IMR-90 (cell line): ENCODE measurements around the gene RBMS3. TPM values are rescaled to one million over a fixed set of nuclear protein-coding genes. Genes with fewer than 3 reads are reported as not detected.

Source experiments
- ATAC-seq: fragments of 200-7000 bp; cut with Tn5 transposase; 2 replicates; pipeline ENCODE4 v1.9.1; 2020; ENCODE audit warnings: low read depth, mild to moderate bottlenecking, moderate library complexity
- BruUV-seq: library from RNA; stranded (reverse); fragments of 400-500 nt; replicated peaks from 2 replicates; lab custom pipeline; 2021; lab: Mats Ljungman, UMichigan
- CTCF ChIA-PET: fragments of 300-600 bp; formaldehyde crosslinking; extraction: SDS; loops from one replicate; lab custom pipeline; 2021; ENCODE audit warnings: antibody characterized with exemption; lab: Yijun Ruan, JAX
- POLR2A ChIA-PET: fragments of 300-600 bp; sonication (Branson Sonifier 250); formaldehyde crosslinking; loops from one replicate; lab custom pipeline; 2022; ENCODE audit warnings: antibody characterized with exemption; ENCODE audit not compliant: unreplicated experiment; lab: Charles Lee
- DNase-seq: peaks from one replicate; pipeline ENCODE4 v3.0.0; 2013
- H2AFZ ChIP-seq: replicated peaks from 2 replicates; pipeline ENCODE3; 2013; ENCODE audit warnings: low read length, mild to moderate bottlenecking; ENCODE audit not compliant: poor library complexity
- H2AK5ac ChIP-seq: 2 replicates; pipeline ENCODE4 v1.6.1; 2013; ENCODE audit warnings: low read depth, low read length, inconsistent platforms
- H2AK9ac ChIP-seq: replicated peaks from 2 replicates; pipeline ENCODE3; 2013; ENCODE audit warnings: mild to moderate bottlenecking, low read depth, low read length, moderate library complexity; ENCODE audit not compliant: poor library complexity
- H2BK120ac ChIP-seq: 2 replicates; pipeline ENCODE4 v1.6.1; 2013; ENCODE audit warnings: low read depth, low read length, inconsistent platforms
- H2BK15ac ChIP-seq: 3 replicates; pipeline ENCODE4 v1.6.1; 2013; ENCODE audit warnings: low read depth, low read length, inconsistent platforms
- H2BK20ac ChIP-seq: 2 replicates; pipeline ENCODE4 v1.6.1; 2013; ENCODE audit warnings: low read depth, mild to moderate bottlenecking, inconsistent platforms, low read length, moderate library complexity
- H2BK5ac ChIP-seq: 2 replicates; pipeline ENCODE4 v1.6.1; 2013; ENCODE audit warnings: mild to moderate bottlenecking, low read depth, low read length, inconsistent platforms; ENCODE audit not compliant: poor library complexity, severe bottlenecking
- H3K14ac ChIP-seq: replicated peaks from 2 replicates; pipeline ENCODE4 v1.6.1; 2013; ENCODE audit warnings: low read depth, low read length, inconsistent platforms
- H3K18ac ChIP-seq: 2 replicates; pipeline ENCODE4 v1.6.1; 2013; ENCODE audit warnings: low read depth, low read length, control low read depth
- H3K23ac ChIP-seq: 2 replicates; pipeline ENCODE4 v1.6.1; 2013; ENCODE audit warnings: low read depth, low read length, inconsistent platforms
- H3K27ac ChIP-seq: 2 replicates; pipeline ENCODE4 v1.5.1; 2013; ENCODE audit warnings: mild to moderate bottlenecking, control low read depth, low read length; ENCODE audit not compliant: insufficient read depth
- H3K27me3 ChIP-seq: 2 replicates; pipeline ENCODE4 v1.6.1; 2013; ENCODE audit warnings: low read length; ENCODE audit not compliant: control insufficient read depth, insufficient read depth
- H3K36me3 ChIP-seq: 2 replicates; pipeline ENCODE4 v1.6.1; 2013; ENCODE audit warnings: low read length, mixed read lengths; ENCODE audit not compliant: control insufficient read depth, insufficient read depth
- H3K4ac ChIP-seq: 2 replicates; pipeline ENCODE4 v1.6.1; 2013; ENCODE audit warnings: low read depth, low read length, inconsistent platforms
- H3K4me1 ChIP-seq: 2 replicates; pipeline ENCODE4 v1.6.1; 2013; ENCODE audit warnings: low read length, mixed read lengths; ENCODE audit not compliant: control insufficient read depth, insufficient read depth
- H3K4me2 ChIP-seq: 2 replicates; pipeline ENCODE4 v1.6.1; 2013; ENCODE audit warnings: low read depth, mild to moderate bottlenecking, control low read depth, low read length, moderate library complexity
- H3K4me3 ChIP-seq: 2 replicates; pipeline ENCODE4 v1.5.1; 2013; ENCODE audit warnings: low read depth, mild to moderate bottlenecking, control low read depth, low read length, moderate library complexity; ENCODE audit not compliant: insufficient read depth
- H3K56ac ChIP-seq: 2 replicates; pipeline ENCODE4 v1.6.1; 2013; ENCODE audit warnings: low read length, inconsistent platforms; ENCODE audit not compliant: insufficient read depth; ENCODE audit errors: extremely low read depth
- H3K79me1 ChIP-seq, 2 experiments: 2 replicates each; pipeline ENCODE4 v1.6.1; 2013; ENCODE audit warnings: low read length in 2 of 2, inconsistent platforms in 1 of 2, low read depth in 1 of 2
- H3K9ac ChIP-seq: 2 replicates; pipeline ENCODE4 v1.6.1; 2013; ENCODE audit warnings: low read depth, low read length, control low read depth
- H3K9me1 ChIP-seq: 2 replicates; pipeline ENCODE4 v1.6.1; 2013; ENCODE audit warnings: low read length, inconsistent platforms; ENCODE audit not compliant: insufficient read depth
- H3K9me3 ChIP-seq: 2 replicates; pipeline ENCODE4 v1.6.1; 2013; ENCODE audit warnings: low read length; ENCODE audit not compliant: control insufficient read depth, insufficient read depth
- H4K20me1 ChIP-seq: 2 replicates; pipeline ENCODE4 v1.6.1; 2013; ENCODE audit warnings: low read length, inconsistent platforms; ENCODE audit not compliant: insufficient read depth
- H4K5ac ChIP-seq: 2 replicates; pipeline ENCODE4 v1.6.1; 2013; ENCODE audit warnings: mild to moderate bottlenecking, low read depth, low read length, control low read depth
- H4K8ac ChIP-seq, 2 experiments: 2 replicates each; pipeline ENCODE4 v1.6.1; 2013; ENCODE audit warnings: low read depth in 2 of 2, low read length in 2 of 2, control low read depth in 1 of 2, inconsistent platforms in 1 of 2
- H4K91ac ChIP-seq: 2 replicates; pipeline ENCODE4 v1.6.1; 2013; ENCODE audit warnings: low read depth, low read length, inconsistent platforms; ENCODE audit not compliant: insufficient read depth
- BHLHE40 ChIP-seq: fragments of 150-350 bp; IDR thresholded peaks from 2 replicates; pipeline ENCODE4 v1.6.1; 2016; ENCODE audit warnings: mild to moderate bottlenecking, low read depth, low read length
- CEBPB ChIP-seq: IDR thresholded peaks from 2 replicates; pipeline ENCODE4 v1.6.1; 2012; ENCODE audit warnings: low read depth, low read length, improper control_type of control experiment
- CHD1 ChIP-seq: IDR thresholded peaks from 2 replicates; pipeline ENCODE4 v1.6.1; 2012; ENCODE audit warnings: low read depth, low read length, improper control_type of control experiment
- ELK1 ChIP-seq: fragments of 150-350 bp; IDR thresholded peaks from 2 replicates; pipeline ENCODE4 v1.6.1; 2016; ENCODE audit warnings: low read depth, mild to moderate bottlenecking, low read length, moderate library complexity, borderline replicate concordance
- MAFK ChIP-seq: IDR thresholded peaks from 2 replicates; pipeline ENCODE4 v1.6.1; 2012; ENCODE audit warnings: low read depth, low read length, improper control_type of control experiment
- NFE2L2 ChIP-seq: fragments of 150-350 bp; IDR thresholded peaks from 2 replicates; pipeline ENCODE4 v1.6.1; 2016; ENCODE audit warnings: low read depth, mild to moderate bottlenecking, low read length
- POLR2A ChIP-seq: IDR thresholded peaks from 2 replicates; pipeline ENCODE4 v1.6.1; 2012; ENCODE audit warnings: mild to moderate bottlenecking, low read depth, low read length
- RAD21 ChIP-seq: IDR thresholded peaks from 2 replicates; pipeline ENCODE4 v1.6.1; 2012; ENCODE audit warnings: low read length, improper control_type of control experiment
- RFX5 ChIP-seq: IDR thresholded peaks from 2 replicates; pipeline ENCODE4 v1.8.0; 2012; ENCODE audit warnings: low read depth, mild to moderate bottlenecking, low read length, moderate library complexity
- SMC3 ChIP-seq: fragments of 150-350 bp; IDR thresholded peaks from 2 replicates; pipeline ENCODE4 v1.6.1; 2016; ENCODE audit warnings: low read depth, mild to moderate bottlenecking, antibody characterized with exemption, low read length, moderate library complexity
- USF2 ChIP-seq: fragments of 150-350 bp; IDR thresholded peaks from 2 replicates; pipeline ENCODE4 v1.6.1; 2017; ENCODE audit warnings: mild to moderate bottlenecking, antibody characterized with exemption, low read length, low read depth
- WGBS, 2 experiments: methylation state at CpG; one replicate each; pipeline versions ENCODE4 v1.1.5 to v1.1.7; 2013; ENCODE audit warnings: missing lambda C conversion rate in 2 of 2; ENCODE audit not compliant: insufficient read length in 1 of 2; ENCODE audit errors: extremely low coverage in 2 of 2; 5-methylcytosine and 5-hydroxymethylcytosine counted together
- dilution Hi-C: fragments of 300-500 bp; cut with HindIII; formaldehyde crosslinking; loops from one replicate; pipeline ENCODE4 v1.14.3; 2018; ENCODE audit warnings: low sequenced_read_pairs; ENCODE audit not compliant: unreplicated experiment
- in situ Hi-C: fragments of 300-500 bp; cut with MboI; formaldehyde crosslinking; loops from 3 replicates; pipeline ENCODE4 v1.14.3; 2019; ENCODE audit warnings: low sequenced_read_pairs, inconsistent platforms, mixed read lengths
- intact Hi-C: fragments of 100-400 bp; cut with micrococcal nuclease; formaldehyde crosslinking; loops from 2 replicates; pipeline ENCODE4 v1.10.0; 2022
- polyA plus RNA-seq, 3 experiments: library from polyadenylated mRNA; depleted of rRNA; stranded (reverse); fragments of >200 nt; gene quantifications; 2 replicates each; pipeline ENCODE4 v1.2.3, GENCODE V29; 2012; ENCODE audit warnings: low replicate concordance in 1 of 3
- total RNA-seq: library from RNA; depleted of rRNA; stranded (reverse); fragments of >200 nt; gene quantifications from 2 replicates; pipeline ENCODE4 v1.2.3, GENCODE V29; 2012

RBMS3 gene
- total and polyA plus RNA-seq, 2 of the 4 experiments (the other 2 are of a cell fraction) = 15.2 to 127 TPM

- ChIA-PET CTCF (interaction anchor here (0.7 kb wide), 1 partner anchor 221 kb away, joined by 3 read pairs; no protein-coding TSS in a partner anchor), POLR2A (no interaction called here)
- Histone ChIP-seq H3K14ac (no peak overlapping the region; the same call in 1 of the 2 replicates), H3K9ac (no peak overlapping the region), H3K23ac (no peak overlapping the region), H4K8ac (no peak overlapping the region), H3K56ac (no peak overlapping the region), H4K20me1 (no peaks in the 10 kb centered on the region), H2BK15ac (no peak overlapping the region), H4K5ac (no peak overlapping the region), H2BK5ac (peak overlapping the region; percentile 82), H4K91ac (no peak overlapping the region), H3K9me1 (peaks cover 7% of the 10 kb centered on the region), H3K4ac (peak overlapping the region; percentile 8; the same call in 1 of the 2 replicates), H3K36me3 (0 out of 2 replicates have a peak, but pooled peaks cover 2% of the 10 kb centered on the region), H3K27me3 (no peaks in the 10 kb centered on the region), H3K4me3 (no peak overlapping the region), H3K18ac (peak overlapping the region; percentile 42; the same call in 1 of the 2 replicates), H2AFZ (no peak overlapping the region), H2AK9ac (no peak overlapping the region), H3K4me2 (peak overlapping the region; percentile 64; the same call in 1 of the 2 replicates), H2BK20ac (no peak overlapping the region), H3K4me1 (peaks cover 13% of the 10 kb centered on the region), H3K27ac (peak overlapping the region; percentile 17; the same call in 1 of the 2 replicates), H2AK5ac (no peak overlapping the region), H3K9me3 (no peaks in the 10 kb centered on the region), H2BK120ac (peak overlapping the region; percentile 1; the same call in 1 of the 2 replicates), H3K79me1 (peaks cover 7 to 16% of the 10 kb centered on the region in 2 experiments; a peak in 3 of 4 replicates)
- DNase-seq (peak; percentile 80), ATAC-seq (peak; percentile 69)
- WGBS, 2 experiments = no CpG with 5 or more reads among the region's 2 CpGs
- no TSS peak for BruUV-seq
- intact Hi-C loops (no loop called here), in situ Hi-C loops (no loop called here), dilution Hi-C loops (no loop called here)
- TF ChIP-seq ELK1 = no peak
- TF ChIP-seq POLR2A = no peak
- TF ChIP-seq USF2 = no peak
- TF ChIP-seq MAFK = no peak
- no peak for TF ChIP-seq NFE2L2
- no peak for TF ChIP-seq SMC3
- TF ChIP-seq CHD1 = no peak
- no peak for TF ChIP-seq RAD21
- TF ChIP-seq RFX5 = no peak
- TF ChIP-seq BHLHE40 = no peak
- TF ChIP-seq CEBPB = no peak
Observed at GRCh38 chr3:29686889-29687592, 406.2 kb downstream of the RBMS3 start.
